BJ (cell line): Measurements from ENCODE around the gene TMEM145. TPM values are rescaled to one million over a fixed set of nuclear protein-coding genes. Genes with fewer than 3 reads are reported as not detected.

ENCODE experiments used
- CTCF ChIA-PET: fragments of 350-600 bp; formaldehyde crosslinking; extraction: SDS; loops from one replicate; lab custom pipeline; 2021; ENCODE audit warnings: antibody characterized with exemption, inconsistent platforms; lab: Yijun Ruan, JAX
- POLR2A ChIA-PET: fragments of 300-600 bp; sonication (Branson Sonifier 250); formaldehyde crosslinking; extraction: SDS; loops from one replicate; lab custom pipeline; 2021; ENCODE audit warnings: antibody characterized with exemption; lab: Charles Lee
- DNase-seq: peaks from one replicate; pipeline ENCODE4 v3.0.0-alpha.2; 2011; ENCODE audit warnings: low read depth
- H3K27me3 ChIP-seq: 2 replicates; pipeline ENCODE4 v1.6.0; 2011; ENCODE audit warnings: low read length; ENCODE audit not compliant: control insufficient read depth, insufficient read depth
- H3K36me3 ChIP-seq: 2 replicates; pipeline ENCODE4 v1.5.1; 2011; ENCODE audit warnings: low read length; ENCODE audit not compliant: control insufficient read depth, insufficient read depth
- H3K4me3 ChIP-seq: 2 replicates; pipeline ENCODE4 v1.5.1; 2011; ENCODE audit warnings: low read depth, mild to moderate bottlenecking, control low read depth, low read length
- polyA plus RNA-seq: library from polyadenylated mRNA; depleted of rRNA; stranded (reverse); fragments of >200 nt; gene quantifications from 2 replicates; pipeline ENCODE4 v1.2.3, GENCODE V29; 2011
- TF ChIP-seq, protein P1 (sequence below): IDR thresholded peaks from 2 replicates; pipeline ENCODE4 v1.5.1; 2011; ENCODE audit warnings: low read depth, mild to moderate bottlenecking, control low read depth, inconsistent platforms, low read length, moderate library complexity; ENCODE audit not compliant: insufficient read depth

Gene TMEM145
- polyA plus RNA-seq, 1 experiment = 0.07 TPM

DNA sequence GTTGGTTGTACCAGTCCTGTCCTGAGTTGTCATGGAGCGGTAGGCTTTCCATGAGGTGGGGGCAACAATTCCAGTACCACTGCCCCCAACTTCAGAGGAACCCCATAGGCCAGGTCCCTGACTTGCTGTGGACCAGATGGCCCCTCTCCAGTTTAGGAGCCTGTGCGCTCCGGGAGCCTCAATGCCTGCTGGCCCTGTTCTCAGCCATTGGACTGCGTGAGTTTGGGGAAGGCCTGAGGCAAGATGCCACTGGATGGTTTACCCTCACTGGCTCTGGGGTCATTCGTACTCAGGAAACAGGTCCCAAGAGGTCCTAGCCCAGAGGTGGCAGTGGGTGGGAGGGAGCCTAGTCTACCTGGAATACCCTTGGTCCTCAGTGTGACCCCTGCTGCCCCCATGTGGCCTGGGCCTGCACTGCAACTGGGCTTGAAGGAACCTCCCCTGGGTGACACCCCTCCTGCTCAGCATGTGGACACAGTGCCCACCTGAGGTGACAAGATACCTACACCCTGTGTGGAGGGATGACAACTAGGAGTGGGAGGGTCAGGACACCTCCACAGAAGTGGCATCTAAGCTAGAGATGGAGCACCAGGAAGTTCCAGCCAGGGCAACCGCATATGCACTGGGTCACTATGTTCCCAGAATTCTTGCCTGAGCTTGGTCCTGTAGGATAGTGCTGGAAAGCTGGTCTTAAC lies 17.1 kb upstream of the TMEM145 start:
- peaks cover 31% of the 10 kb centered on the region for H3K36me3 ChIP-seq
- CTCF ChIA-PET = interaction anchor here (0.6 to 10.9 kb wide), 28 partner anchors 9 to 194 kb away, joined by 3 to 109 read pairs (median 4); partner anchors contain the start of genes ERF, GSK3A and POU2F2
- DNase-seq = no peak

GRCh38 chr19:42297039-42297438 lies 16.1 kb upstream of the TMEM145 start:
- POLR2A ChIA-PET = no interaction called here

More for the DNA sequence above, 17.1 kb upstream of the TMEM145 start:
- Histone ChIP-seq H3K4me3 (no peak overlapping the region), H3K27me3 (no peaks in the 10 kb centered on the region)
- TF ChIP-seq, protein P1, sequence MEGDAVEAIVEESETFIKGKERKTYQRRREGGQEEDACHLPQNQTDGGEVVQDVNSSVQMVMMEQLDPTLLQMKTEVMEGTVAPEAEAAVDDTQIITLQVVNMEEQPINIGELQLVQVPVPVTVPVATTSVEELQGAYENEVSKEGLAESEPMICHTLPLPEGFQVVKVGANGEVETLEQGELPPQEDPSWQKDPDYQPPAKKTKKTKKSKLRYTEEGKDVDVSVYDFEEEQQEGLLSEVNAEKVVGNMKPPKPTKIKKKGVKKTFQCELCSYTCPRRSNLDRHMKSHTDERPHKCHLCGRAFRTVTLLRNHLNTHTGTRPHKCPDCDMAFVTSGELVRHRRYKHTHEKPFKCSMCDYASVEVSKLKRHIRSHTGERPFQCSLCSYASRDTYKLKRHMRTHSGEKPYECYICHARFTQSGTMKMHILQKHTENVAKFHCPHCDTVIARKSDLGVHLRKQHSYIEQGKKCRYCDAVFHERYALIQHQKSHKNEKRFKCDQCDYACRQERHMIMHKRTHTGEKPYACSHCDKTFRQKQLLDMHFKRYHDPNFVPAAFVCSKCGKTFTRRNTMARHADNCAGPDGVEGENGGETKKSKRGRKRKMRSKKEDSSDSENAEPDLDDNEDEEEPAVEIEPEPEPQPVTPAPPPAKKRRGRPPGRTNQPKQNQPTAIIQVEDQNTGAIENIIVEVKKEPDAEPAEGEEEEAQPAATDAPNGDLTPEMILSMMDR = peak; percentile 98
- POLR2A ChIA-PET = interaction anchor here (0.6 kb wide), 1 partner anchor 54 kb away, joined by 3 read pairs; the partner anchor contains the start of gene GSK3A

DNA sequence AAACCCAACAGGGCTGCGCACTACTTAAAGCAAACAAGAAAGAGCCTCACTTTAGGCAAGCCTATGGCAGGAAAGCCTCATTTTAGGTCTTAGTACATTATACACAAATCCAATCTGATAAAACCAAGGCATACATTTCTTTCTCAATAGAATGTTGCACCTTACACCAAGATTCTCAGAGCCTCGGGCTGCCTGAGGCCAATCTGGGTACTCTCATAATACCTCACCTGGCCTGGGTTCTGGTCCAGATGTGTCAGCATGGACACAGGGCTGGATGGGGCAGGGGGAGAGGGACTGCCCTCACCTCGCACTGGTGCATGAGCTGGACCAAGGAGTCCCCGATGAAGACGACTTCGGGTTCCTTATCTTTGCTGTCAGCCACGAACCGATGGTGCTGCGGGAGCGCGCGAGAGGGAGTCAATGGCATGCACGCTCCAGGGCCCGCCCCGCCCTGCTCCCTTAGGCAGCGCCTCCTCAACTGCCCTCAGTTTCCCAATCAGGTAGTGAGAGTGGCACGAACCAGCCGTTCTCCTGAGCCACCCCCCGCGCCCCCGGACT lies 11.4 kb upstream of the TMEM145 start, which contains the start of gene PRR19:
TSS of gene PRR19 (plus strand) at position 487 of the 558 bp plus-strand sequence. CDS start 7,453 bp downstream, outside the sequence.
- no peak for DNase-seq
- H3K4me3 ChIP-seq = peak within 1 kb of the TSS; percentile 75
- TF ChIP-seq, protein P1 = no peak
- no peaks in the 10 kb centered on the region for H3K27me3 ChIP-seq
- ChIA-PET CTCF (interaction anchor here (0.6 to 10.9 kb wide), 4 partner anchors 20 to 194 kb away, joined by 3 to 109 read pairs (median 4); partner anchors contain the start of gene GSK3A), POLR2A (no interaction called here)
- no peaks in the 10 kb centered on the region; the same call in 1 of the 2 replicates for H3K36me3 ChIP-seq

More at GRCh38 chr19:42297039-42297438, 16.1 kb upstream of the TMEM145 start:
- H3K27me3 ChIP-seq = no peaks in the 10 kb centered on the region
- TF ChIP-seq, protein P1 = no peak
- peaks cover 23% of the 10 kb centered on the region for H3K36me3 ChIP-seq
- no peak for DNase-seq
- no peak overlapping the region for H3K4me3 ChIP-seq
- CTCF ChIA-PET = interaction anchor here (0.6 to 10.9 kb wide), 19 partner anchors 11 to 195 kb away, joined by 3 to 109 read pairs (median 4); partner anchors contain the start of genes ERF, GSK3A and POU2F2

GRCh38 chr19:42303101-42303464 lies 10.0 kb upstream of the TMEM145 start:
- Histone ChIP-seq H3K4me3 (peak overlapping the region; percentile 75), H3K36me3 (no peaks in the 10 kb centered on the region), H3K27me3 (no peaks in the 10 kb centered on the region)
- POLR2A ChIA-PET = no interaction called here
- TF ChIP-seq, protein P1 = no peak
- CTCF ChIA-PET = interaction anchor here (0.7 to 10.9 kb wide), 5 partner anchors 13 to 58 kb away, joined by 3 to 109 read pairs (median 4); partner anchors contain the start of gene GSK3A
- DNase-seq = no peak

DNA sequence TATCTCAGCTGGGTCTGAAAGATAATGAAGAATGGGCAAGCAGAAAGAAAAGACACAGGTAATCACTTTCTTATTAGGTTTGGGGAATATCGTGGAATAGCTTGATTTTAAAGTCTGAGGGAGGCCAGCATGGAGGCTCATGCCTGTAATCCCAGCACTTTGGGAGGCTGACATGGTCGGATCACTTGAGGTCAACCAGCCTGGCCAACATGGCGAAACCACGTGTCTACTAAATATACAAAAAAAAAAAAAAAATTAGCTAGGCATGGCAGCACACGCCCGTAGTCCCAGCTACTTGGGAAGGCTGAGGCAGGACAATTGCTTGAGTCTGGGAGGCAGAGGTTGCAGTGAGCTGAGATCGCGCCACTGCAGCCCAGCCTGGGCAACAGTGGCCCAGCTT lies 9.2 kb upstream of the TMEM145 start:
- POLR2A ChIA-PET = no interaction called here
- DNase-seq = no peak
- CTCF ChIA-PET = interaction anchor here (0.6 to 1.4 kb wide), 4 partner anchors 20 to 121 kb away, joined by 3 to 5 read pairs (median 4); no protein-coding TSS in a partner anchor
- H3K4me3 ChIP-seq = no peak overlapping the region
- TF ChIP-seq, protein P1 = no peak
- H3K36me3 ChIP-seq = no peaks in the 10 kb centered on the region
- H3K27me3 ChIP-seq = no peaks in the 10 kb centered on the region
